ENCODE data around the gene FAM193A.
A peak's percentile ranks its signal among the peaks of the same experiment; 100 is the strongest.

FAM193A gene

GRCh38 chr4:2688697-2689096 lies 152.2 kb downstream of the FAM193A start:
- TF ChIP-seq CSRNP3 (CRISPR knock-in tag; IDR thresholded peaks at IDR 0.05), result no peak
- TF ChIP-seq CSDC2 (CRISPR knock-in tag; IDR thresholded peaks at IDR 0.05), result no peak
- no peak for TF ChIP-seq OSR1 (CRISPR knock-in tag; IDR thresholded peaks at IDR 0.05)
- no peak for TF ChIP-seq ZNF8 (CRISPR knock-in tag; IDR thresholded peaks at IDR 0.05)
- TF ChIP-seq RARB (CRISPR knock-in tag; IDR thresholded peaks at IDR 0.05), result no peak
- TF ChIP-seq ZNF70 (CRISPR knock-in tag; IDR thresholded peaks at IDR 0.05), result no peak
- no peak for TF ChIP-seq ZC3H10 (CRISPR knock-in tag; IDR thresholded peaks at IDR 0.05)
- TF ChIP-seq POU6F1 (CRISPR knock-in tag; IDR thresholded peaks at IDR 0.05; ENCODE audit: borderline replicate concordance, low read depth), result no peak
- peak; percentile 33; the same call in 2 of the 3 replicates for ATAC-seq

GRCh38 chr4:2689114-2689513 lies 152.7 kb downstream of the FAM193A start:
- peak; percentile 49 for ATAC-seq
- TF ChIP-seq BACH2 (CRISPR knock-in tag; IDR thresholded peaks at IDR 0.05; ENCODE audit: borderline replicate concordance) (no peak), ZFP3 (CRISPR knock-in tag; IDR thresholded peaks at IDR 0.05) (no peak), ZC3H10 (CRISPR knock-in tag; IDR thresholded peaks at IDR 0.05) (no peak), ZFP30 (CRISPR knock-in tag; IDR thresholded peaks at IDR 0.05) (no peak), ARNTL (CRISPR knock-in tag; IDR thresholded peaks at IDR 0.05; ENCODE audit: borderline replicate concordance, low read depth) (no peak), RARB (CRISPR knock-in tag; IDR thresholded peaks at IDR 0.05) (no peak)

GRCh38 chr4:2689825-2690700 lies 153.6 kb downstream of the FAM193A start:
- TF ChIP-seq POU6F1 (CRISPR knock-in tag; IDR thresholded peaks at IDR 0.05; ENCODE audit: borderline replicate concordance, low read depth), result no peak
- TF ChIP-seq ZNF565 (CRISPR knock-in tag; conservative IDR thresholded peaks at IDR 0.05; ENCODE audit: low read depth), result no peak
- TF ChIP-seq PPARA (CRISPR knock-in tag; IDR thresholded peaks at IDR 0.05; ENCODE audit: borderline replicate concordance), result no peak
- no peak for TF ChIP-seq CSRNP3 (CRISPR knock-in tag; IDR thresholded peaks at IDR 0.05)
- no peak for TF ChIP-seq GLIS3 (CRISPR knock-in tag; IDR thresholded peaks at IDR 0.05)
- no peak for TF ChIP-seq PATZ1 (CRISPR knock-in tag; IDR thresholded peaks at IDR 0.05; ENCODE audit: borderline replicate concordance)
- no peak for TF ChIP-seq ESRRG (CRISPR knock-in tag; IDR thresholded peaks at IDR 0.05)
- TF ChIP-seq ZNF70 (CRISPR knock-in tag; IDR thresholded peaks at IDR 0.05), result no peak
- TF ChIP-seq ZFP30 (CRISPR knock-in tag; IDR thresholded peaks at IDR 0.05), result no peak
- no peak for TF ChIP-seq ARNTL (CRISPR knock-in tag; IDR thresholded peaks at IDR 0.05; ENCODE audit: borderline replicate concordance, low read depth)
- no peak for TF ChIP-seq ZFP3 (CRISPR knock-in tag; IDR thresholded peaks at IDR 0.05)
- no peak for TF ChIP-seq ZNF8 (CRISPR knock-in tag; IDR thresholded peaks at IDR 0.05)
- no peak for TF ChIP-seq TCF4 (CRISPR knock-in tag; IDR thresholded peaks at IDR 0.05; ENCODE audit: borderline replicate concordance)
- ATAC-seq, result no peak

GRCh38 chr4:2691313-2691712 lies 154.9 kb downstream of the FAM193A start:
- ATAC-seq, result no peak
- TF ChIP-seq ZFP3 (CRISPR knock-in tag; IDR thresholded peaks at IDR 0.05) (no peak), ZNF8 (CRISPR knock-in tag; IDR thresholded peaks at IDR 0.05) (no peak), PPARA (CRISPR knock-in tag; IDR thresholded peaks at IDR 0.05; ENCODE audit: borderline replicate concordance) (no peak), RARB (CRISPR knock-in tag; IDR thresholded peaks at IDR 0.05) (no peak), TSHZ2 (CRISPR knock-in tag; IDR thresholded peaks at IDR 0.05) (no peak)
